Astrocyte of the spinal cord (primary cell): ENCODE measurements around the gene NCSTN.

Experiments
- DNase-seq: peaks from one replicate; pipeline ENCODE4 v3.0.0; 2011; ENCODE audit warnings: low read depth, low spot score
- H3K4me3 ChIP-seq: 2 replicates; pipeline ENCODE4 v1.5.1; 2011; ENCODE audit warnings: low read depth, mild to moderate bottlenecking, low read length, moderate library complexity
- in situ Hi-C: cut with HindIII; loops from 2 replicates; pipeline ENCODE4 v1.10.0; 2017; ENCODE audit warnings: low sequenced_read_pairs
- TF ChIP-seq, protein P1 (sequence below): IDR thresholded peaks from 2 replicates; pipeline ENCODE4 v1.5.1; 2012; ENCODE audit warnings: low read depth, mild to moderate bottlenecking, low read length, inconsistent platforms

Gene NCSTN

DNA sequence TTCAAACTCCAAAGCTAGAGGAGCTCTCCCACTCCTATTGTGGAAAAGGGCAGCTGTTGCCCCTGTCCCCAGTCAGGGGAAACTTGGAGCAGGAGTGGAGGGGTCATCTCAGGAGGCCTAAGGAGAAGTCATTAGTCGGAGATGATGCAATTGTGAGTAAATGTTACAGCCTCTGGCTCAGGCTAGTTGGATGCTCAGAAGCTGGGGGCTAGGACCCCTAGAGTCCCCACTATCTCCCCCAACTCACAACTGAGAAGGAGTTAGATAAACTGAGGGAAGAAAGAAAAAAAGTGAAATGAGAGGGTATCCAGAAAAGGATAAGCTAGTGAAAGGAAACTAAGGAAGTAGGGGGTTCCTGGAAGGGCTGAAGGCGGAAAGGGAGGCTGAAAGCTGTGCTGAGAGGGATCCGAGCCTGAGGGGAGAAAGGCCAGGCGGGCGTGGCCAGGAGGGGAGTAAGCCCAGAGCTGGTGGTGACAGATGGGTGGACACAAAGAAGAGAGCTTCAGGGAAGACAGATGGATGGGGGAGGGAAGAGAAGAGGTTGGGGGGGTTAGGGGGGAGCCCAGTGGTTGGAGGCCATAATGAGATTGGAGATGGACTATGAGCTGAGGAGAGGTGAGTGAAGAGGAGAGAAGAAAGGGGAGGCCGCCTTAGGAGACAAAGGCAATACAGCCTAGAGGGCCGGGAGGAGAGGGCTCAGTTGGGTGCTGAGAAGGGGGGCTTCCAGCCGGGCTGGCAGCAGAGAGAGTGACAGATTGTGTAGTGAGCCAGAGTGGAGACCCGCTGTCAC is 19.2 kb downstream of the NCSTN start:
- H3K4me3 ChIP-seq = no peak overlapping the region
- in situ Hi-C loops = no loop called here
- DNase-seq = no peak
- TF ChIP-seq, protein P1, sequence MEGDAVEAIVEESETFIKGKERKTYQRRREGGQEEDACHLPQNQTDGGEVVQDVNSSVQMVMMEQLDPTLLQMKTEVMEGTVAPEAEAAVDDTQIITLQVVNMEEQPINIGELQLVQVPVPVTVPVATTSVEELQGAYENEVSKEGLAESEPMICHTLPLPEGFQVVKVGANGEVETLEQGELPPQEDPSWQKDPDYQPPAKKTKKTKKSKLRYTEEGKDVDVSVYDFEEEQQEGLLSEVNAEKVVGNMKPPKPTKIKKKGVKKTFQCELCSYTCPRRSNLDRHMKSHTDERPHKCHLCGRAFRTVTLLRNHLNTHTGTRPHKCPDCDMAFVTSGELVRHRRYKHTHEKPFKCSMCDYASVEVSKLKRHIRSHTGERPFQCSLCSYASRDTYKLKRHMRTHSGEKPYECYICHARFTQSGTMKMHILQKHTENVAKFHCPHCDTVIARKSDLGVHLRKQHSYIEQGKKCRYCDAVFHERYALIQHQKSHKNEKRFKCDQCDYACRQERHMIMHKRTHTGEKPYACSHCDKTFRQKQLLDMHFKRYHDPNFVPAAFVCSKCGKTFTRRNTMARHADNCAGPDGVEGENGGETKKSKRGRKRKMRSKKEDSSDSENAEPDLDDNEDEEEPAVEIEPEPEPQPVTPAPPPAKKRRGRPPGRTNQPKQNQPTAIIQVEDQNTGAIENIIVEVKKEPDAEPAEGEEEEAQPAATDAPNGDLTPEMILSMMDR = no peak

DNA sequence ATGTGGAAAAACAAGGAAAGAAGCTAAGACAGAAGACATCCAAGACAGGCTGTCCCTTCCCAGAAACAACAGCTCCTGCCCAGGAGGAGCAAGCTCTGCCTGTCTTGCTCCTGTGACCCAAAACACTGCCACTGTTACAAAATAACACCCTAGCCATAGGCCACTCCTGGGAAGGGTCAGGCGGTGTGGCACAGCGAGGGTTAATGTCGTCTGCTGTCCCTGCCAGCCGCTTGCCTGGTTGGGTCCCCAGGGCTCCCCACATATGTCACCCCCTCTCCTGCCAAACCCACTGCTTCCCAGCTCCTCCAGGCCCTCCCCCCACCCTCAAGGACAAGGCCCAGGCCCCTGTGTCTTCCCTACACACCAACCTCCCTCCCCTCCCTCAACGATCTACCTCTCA is 19.8 kb downstream of the NCSTN start:
- no peak for DNase-seq
- no peak overlapping the region for H3K4me3 ChIP-seq
- TF ChIP-seq, protein P1 = no peak
- in situ Hi-C loops = no loop called here

DNA sequence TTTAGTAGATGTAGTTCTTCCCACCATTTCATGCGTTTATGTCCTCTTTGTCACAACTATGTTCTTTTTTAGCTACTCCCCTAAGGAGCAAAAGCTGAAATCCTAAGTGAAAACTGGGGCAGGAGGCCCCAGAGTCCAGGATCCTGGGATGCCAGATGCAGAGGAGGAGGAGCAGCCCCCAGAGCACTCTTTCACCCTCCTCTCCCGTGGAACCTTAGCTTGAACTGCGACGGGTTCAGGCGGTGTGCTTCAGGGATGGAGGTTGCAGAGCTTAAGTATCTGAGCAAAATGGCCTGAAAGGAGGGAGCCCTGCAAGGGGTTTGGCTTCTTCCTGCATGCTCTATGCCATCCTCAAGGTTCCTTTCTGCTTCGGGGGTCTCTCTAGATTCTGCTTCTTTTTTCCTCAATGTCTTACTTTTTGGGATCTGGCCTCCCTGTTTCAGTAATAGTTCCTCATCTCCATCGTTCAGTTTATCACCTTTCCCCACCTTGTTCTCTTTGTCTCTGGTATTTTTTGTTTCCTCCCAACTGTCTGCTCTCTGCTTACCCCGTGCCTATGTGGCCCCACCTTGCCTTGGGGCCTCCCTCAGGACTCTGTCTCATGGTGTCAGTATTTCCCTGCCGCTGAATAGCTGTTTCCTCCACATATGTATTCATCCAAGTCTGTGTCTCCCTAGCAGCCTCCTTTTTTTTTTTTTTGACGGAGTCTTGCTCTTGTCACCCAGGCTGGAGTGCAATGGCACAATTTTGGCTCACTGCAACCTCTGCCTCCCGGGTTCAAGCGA is 21.0 kb downstream of the NCSTN start:
- TF ChIP-seq, protein P1 = no peak
- H3K4me3 ChIP-seq = no peak overlapping the region
- in situ Hi-C loops = no loop called here
- DNase-seq = no peak

DNA sequence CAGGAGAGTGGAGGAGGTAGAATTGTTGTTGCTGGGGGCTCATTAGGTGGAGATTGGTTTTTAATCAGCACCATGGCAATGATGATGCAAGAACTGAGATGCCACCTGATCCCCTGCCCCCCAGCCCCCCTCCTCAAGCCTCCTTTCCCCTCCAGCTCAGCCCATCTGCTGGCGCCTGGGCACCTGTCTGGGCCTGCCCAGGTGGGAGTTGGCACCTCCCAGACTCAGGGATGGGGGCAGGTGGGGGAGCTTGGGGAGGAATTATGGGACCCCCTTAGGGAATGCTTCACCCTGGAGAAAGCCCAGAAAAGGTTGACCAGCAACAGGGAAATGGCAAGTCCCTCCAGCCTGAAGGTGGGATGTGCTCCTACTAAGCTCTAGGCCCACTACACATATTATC is 22.1 kb downstream of the NCSTN start:
- in situ Hi-C loops = no loop called here
- TF ChIP-seq, protein P1 = no peak
- no peak for DNase-seq
- no peak overlapping the region for H3K4me3 ChIP-seq

DNA sequence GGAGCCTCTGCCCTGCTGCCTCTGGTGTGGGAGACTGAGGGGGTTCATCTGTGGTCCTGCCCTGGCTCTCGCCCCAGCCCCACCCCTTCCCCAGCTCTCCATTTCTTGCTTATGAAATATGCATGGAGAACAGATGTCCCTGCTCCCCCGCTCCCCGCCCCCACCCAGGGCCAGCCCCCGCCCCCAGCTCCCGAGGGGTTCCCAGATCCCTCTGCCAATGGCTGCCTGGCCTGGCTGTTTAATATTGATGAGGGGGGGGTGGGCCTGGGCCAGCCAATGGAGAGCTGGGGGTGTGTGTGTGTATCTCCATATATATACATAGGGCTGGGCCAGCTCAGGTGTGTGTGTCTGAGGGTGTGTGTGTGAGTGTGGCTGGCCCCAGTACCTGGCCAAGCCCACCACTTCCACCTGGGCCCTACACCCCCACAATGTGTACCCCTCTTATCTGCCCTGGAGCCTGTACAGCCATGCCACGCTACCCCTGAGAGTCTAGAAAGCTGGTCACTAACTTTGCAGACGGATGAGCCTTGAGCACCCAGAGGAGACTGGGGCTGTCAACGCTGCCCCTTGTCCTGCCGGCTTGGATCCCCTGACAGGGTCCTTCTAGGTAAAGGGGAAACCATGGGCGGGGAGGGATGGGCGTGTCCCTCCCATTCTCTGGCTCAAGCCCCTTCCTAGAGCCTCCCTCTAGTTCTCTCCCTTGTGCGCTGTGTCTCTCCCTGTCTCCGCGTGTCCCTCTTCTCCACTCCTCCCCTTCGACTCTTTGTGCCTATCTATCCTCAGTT is 23.7 kb downstream of the NCSTN start, which contains the start of gene NHLH1:
Gene NHLH1 (plus strand): TSS at position 341 of the 785 bp plus-strand sequence. CDS start 3,661 bp downstream, outside the sequence.
- H3K4me3 ChIP-seq = no peak within 1 kb of the TSS
- in situ Hi-C loops = no loop called here
- TF ChIP-seq, protein P1 = no peak
- DNase-seq = no peak

DNA sequence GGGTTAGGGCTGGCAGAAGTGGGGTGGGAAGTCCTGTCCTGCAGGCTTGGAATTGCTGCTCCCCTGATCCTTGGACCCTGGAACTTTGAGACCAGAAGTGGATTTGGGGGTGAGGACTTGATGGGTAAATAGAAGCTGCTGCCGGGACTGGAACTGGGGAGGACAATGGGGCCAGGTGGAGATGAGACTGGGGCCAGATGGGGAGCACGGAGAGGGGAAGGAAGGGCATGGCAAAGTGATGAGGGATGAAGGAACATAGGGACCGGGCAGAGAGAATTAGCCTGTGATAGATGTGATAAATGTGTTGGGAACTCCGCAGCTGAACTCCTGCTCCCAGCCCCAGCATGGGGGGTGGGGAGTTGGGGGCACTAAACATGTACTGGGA is 24.3 kb downstream of the NCSTN start:
- no peak for DNase-seq
- in situ Hi-C loops = no loop called here
- TF ChIP-seq, protein P1 = no peak
- no peak overlapping the region for H3K4me3 ChIP-seq
